H54 (cell line): Measurements from ENCODE around the gene TBC1D5.

Experiments used
- DNase-seq: peaks from one replicate; pipeline ENCODE4 v3.0.0; 2011; ENCODE audit warnings: low spot score, mixed read lengths; ENCODE audit not compliant: insufficient read length
- FAIRE-seq: peaks from 3 replicates; lab custom pipeline; 2011; peaks lifted over from hg19 to GRCh38; lab: Jason Lieb, UNC
- POLR2A ChIP-seq: IDR thresholded peaks from 2 replicates; pipeline ENCODE4 v1.6.1; 2011; ENCODE audit warnings: low read depth, mild to moderate bottlenecking, low read length

TBC1D5 gene

GRCh38 chr3:17156864-17157263, 585.6 kb downstream of the TBC1D5 start:
- no peak for TF ChIP-seq POLR2A
- no peak for FAIRE-seq
- DNase-seq = no peak

DNA sequence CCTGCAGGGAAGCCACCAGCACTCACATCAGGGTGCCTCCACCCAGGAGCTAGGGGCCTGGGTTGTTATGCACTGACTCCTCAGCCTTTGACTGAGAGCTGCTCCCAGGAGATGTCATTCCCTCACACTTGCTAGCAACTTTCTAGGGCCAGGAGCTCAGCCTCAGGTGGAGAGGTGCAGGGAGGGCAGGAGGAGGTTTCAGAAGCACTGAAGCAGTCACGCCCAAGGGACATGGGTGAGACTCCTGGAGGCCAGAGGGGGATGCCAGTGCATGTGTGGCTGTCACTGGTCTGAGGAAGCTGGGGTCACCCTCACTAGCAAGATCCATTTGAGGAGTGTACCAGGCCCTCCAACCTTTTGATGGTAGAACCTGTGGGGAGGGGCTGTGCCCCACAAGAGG, 586.5 kb downstream of the TBC1D5 start:
- no peak for TF ChIP-seq POLR2A
- DNase-seq = no peak
- FAIRE-seq = no peak

GRCh38 chr3:17154941-17155340, 587.5 kb downstream of the TBC1D5 start:
- FAIRE-seq (no peak), DNase-seq (no peak)
- no peak for TF ChIP-seq POLR2A

GRCh38 chr3:17154221-17154620, 588.2 kb downstream of the TBC1D5 start:
- no peak for TF ChIP-seq POLR2A
- FAIRE-seq (no peak), DNase-seq (no peak)

GRCh38 chr3:17153209-17153608, 589.2 kb downstream of the TBC1D5 start:
- FAIRE-seq = no peak
- no peak for DNase-seq
- TF ChIP-seq POLR2A = no peak

DNA sequence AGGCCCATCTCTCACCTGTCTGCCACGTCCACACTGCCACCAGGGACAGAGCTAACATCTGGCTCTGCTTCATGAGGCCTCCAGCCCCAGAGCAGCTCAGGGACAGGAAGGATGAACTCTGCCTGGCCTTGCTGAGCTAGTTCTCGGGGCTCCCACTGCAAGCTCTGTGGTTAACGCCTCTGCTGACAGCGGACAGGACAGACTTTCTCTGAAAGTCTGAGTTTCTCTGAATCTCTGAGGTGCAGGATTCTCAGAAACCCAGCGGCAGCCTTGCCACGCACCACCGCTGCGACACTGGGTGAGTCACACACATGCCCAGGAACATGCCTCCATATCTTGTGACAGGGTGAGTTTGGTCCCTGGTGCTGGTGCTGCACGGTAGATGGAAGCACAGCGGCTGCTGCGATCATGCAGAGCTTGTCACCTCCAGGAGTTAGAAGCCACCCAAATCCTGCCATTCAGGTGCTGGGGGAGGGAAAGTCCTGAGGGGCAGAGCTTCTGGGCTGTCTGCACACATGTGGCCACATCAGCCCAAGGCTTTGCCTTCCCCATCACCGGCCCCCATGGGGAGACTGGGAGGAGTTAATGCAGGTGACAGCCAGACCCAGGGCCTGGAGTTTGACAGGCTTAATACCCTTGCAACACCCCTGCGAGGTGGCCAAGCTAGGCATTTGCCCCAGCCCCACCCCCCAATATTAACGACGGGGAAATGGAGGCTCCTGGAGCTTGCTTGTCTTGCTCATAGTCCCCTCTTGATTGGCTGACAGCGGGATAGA, 590.6 kb downstream of the TBC1D5 start:
- DNase-seq (no peak), FAIRE-seq (no peak)
- TF ChIP-seq POLR2A = no peak

DNA sequence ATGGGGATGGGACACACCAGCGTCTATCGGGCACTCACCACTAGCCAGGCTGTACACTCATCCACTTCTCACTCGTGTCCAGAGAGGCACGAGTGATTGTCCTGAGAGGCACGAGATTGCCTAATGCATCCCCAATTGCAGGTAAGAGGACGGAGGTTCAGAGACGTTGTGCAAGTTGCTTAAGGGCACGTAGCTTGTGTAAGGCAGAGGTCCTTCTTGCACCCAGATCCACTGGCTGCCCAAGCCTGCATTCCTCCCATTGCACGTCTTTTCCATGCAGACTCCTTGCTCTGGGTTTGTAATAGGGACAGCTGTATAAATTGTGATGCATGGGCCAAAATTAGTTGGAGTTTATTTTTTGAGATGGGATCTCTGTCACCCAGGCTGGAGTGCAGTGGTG, 593.4 kb downstream of the TBC1D5 start:
- TF ChIP-seq POLR2A = no peak
- FAIRE-seq (no peak), DNase-seq (no peak)

DNA sequence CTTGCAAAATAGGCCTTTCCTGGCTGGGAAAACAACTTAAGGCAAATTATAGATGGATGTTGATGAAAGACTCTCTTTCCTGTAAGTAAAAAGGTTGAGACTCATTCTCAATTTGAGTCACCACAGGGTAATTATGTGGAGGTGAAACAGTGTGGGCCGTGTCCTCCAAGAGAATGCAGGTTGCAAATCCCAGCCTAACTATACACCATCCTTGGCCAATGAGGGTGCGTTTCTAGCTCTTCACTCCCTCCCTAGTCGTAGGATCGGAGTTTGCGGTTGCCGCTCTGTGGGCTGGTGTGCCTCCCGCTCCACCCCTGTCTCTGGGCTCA, 597.8 kb downstream of the TBC1D5 start:
- no peak for DNase-seq
- FAIRE-seq = no peak
- TF ChIP-seq POLR2A = no peak

GRCh38 chr3:17143893-17144664, 598.4 kb downstream of the TBC1D5 start:
- TF ChIP-seq POLR2A = no peak
- DNase-seq (no peak), FAIRE-seq (no peak)

GRCh38 chr3:17142516-17142915, 599.9 kb downstream of the TBC1D5 start:
- FAIRE-seq (no peak), DNase-seq (no peak)
- TF ChIP-seq POLR2A = no peak

DNA sequence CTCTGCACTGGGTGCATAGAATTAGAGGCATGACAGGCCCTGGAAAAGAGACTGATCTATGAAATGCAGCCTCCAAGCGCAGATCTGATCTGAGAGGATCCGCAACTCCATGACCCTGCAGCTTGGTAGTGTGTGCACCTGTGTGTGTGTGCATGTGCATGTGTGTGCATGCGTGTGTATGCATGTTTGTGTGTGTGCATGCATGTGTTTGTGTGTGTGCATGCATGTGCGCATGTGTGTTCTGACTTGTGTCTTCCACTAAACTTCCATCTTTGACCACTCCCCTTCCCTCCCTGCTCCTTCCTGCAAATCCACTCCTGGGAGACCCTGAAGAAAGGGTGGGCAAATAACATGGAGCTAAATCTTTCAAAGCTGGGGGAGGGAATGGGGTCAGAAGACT, 600.7 kb downstream of the TBC1D5 start:
- no peak for FAIRE-seq
- no peak for TF ChIP-seq POLR2A

GRCh38 chr3:17140670-17141505, 601.5 kb downstream of the TBC1D5 start:
- no peak for FAIRE-seq
- no peak for TF ChIP-seq POLR2A
- DNase-seq = no peak

More for the DNA sequence above, 600.7 kb downstream of the TBC1D5 start:
- no peak for DNase-seq

GRCh38 chr3:17138246-17139039, 604.0 kb downstream of the TBC1D5 start:
- no peak for TF ChIP-seq POLR2A
- DNase-seq = no peak
- FAIRE-seq = no peak
